H1 (cell line): ENCODE data around the gene FGD5. TPM values are rescaled to one million over a fixed set of nuclear protein-coding genes. Genes with fewer than 3 reads are reported as not detected.
A peak's percentile ranks its signal among the peaks of the same experiment; 100 is the strongest.

Experiments
- CTCF ChIA-PET: fragments of 300-600 bp; sonication (Branson Sonifier 250); formaldehyde crosslinking; loops from one replicate; lab custom pipeline; 2021; ENCODE audit not compliant: partially characterized antibody; lab: Charles Lee
- POLR2A ChIA-PET: fragments of 300-600 bp; sonication (Branson Sonifier 250); formaldehyde crosslinking; loops from one replicate; lab custom pipeline; 2021; ENCODE audit warnings: inconsistent platforms; ENCODE audit not compliant: partially characterized antibody; lab: Charles Lee
- DNase-seq, 2 experiments: peaks; one replicate each; pipeline versions ENCODE4 v3.0.0 to v3.0.0-alpha.2; 2010 to 2022; ENCODE audit warnings: low spot score in 2 of 2, low read depth in 1 of 2, mixed read lengths in 1 of 2
- FAIRE-seq: peaks from 2 replicates; lab custom pipeline; 2011; peaks lifted over from hg19 to GRCh38; lab: Jason Lieb, UNC
- H2AFZ ChIP-seq: 2 replicates; pipeline ENCODE4 v1.8.1; 2012; ENCODE audit warnings: low read length, inconsistent platforms
- H2AK5ac ChIP-seq: 2 replicates; pipeline ENCODE4 v1.6.1; 2013; ENCODE audit warnings: low read depth, low read length
- H2BK120ac ChIP-seq: replicated peaks from 2 replicates; pipeline ENCODE3; 2013; ENCODE audit warnings: low read depth, low read length, inconsistent platforms
- H2BK12ac ChIP-seq: 2 replicates; pipeline ENCODE4 v1.6.1; 2013; ENCODE audit warnings: low read depth, low read length
- H2BK15ac ChIP-seq: 2 replicates; pipeline ENCODE4 v1.6.1; 2013; ENCODE audit warnings: low read length
- H2BK20ac ChIP-seq: 2 replicates; pipeline ENCODE4 v1.6.1; 2013; ENCODE audit warnings: low read length
- H2BK5ac ChIP-seq: 2 replicates; pipeline ENCODE4 v1.6.1; 2013; ENCODE audit warnings: low read depth, low read length
- H3K14ac ChIP-seq: 2 replicates; pipeline ENCODE4 v1.6.1; 2013; ENCODE audit warnings: inconsistent platforms; ENCODE audit not compliant: insufficient read length
- H3K18ac ChIP-seq: 2 replicates; pipeline ENCODE4 v1.6.1; 2013; ENCODE audit warnings: low read length; ENCODE audit errors: extremely low read depth
- H3K23ac ChIP-seq: 2 replicates; pipeline ENCODE4 v1.6.1; 2013; ENCODE audit warnings: inconsistent platforms; ENCODE audit not compliant: insufficient read length
- H3K23me2 ChIP-seq: 2 replicates; pipeline ENCODE4 v1.6.1; 2013; ENCODE audit warnings: low read depth, low read length
- H3K27ac ChIP-seq: 2 replicates; pipeline ENCODE4 v1.6.1; 2011; ENCODE audit warnings: low read depth, low read length, inconsistent platforms
- H3K27me3 ChIP-seq, 4 experiments: replicated peaks in 1 of 4; 1 replicate in 1 of 4; 2 replicates in 3 of 4; pipeline versions ENCODE4 v1.6.1 to v1.8.1; 2011 to 2013; ENCODE audit warnings: low read length in 3 of 4, mild to moderate bottlenecking in 3 of 4, inconsistent platforms in 2 of 4, mixed read lengths in 2 of 4, moderate library complexity in 1 of 4; ENCODE audit not compliant: control insufficient read depth in 3 of 4, insufficient read depth in 3 of 4; ENCODE audit errors: extremely low read depth in 1 of 4
- H3K36me3 ChIP-seq, 4 experiments: 2 replicates each; pipeline versions ENCODE4 v1.6.1 to v1.8.1; 2011 to 2013; ENCODE audit warnings: mild to moderate bottlenecking in 4 of 4, low read length in 3 of 4, moderate library complexity in 2 of 4, control low read depth in 1 of 4, inconsistent platforms in 1 of 4; ENCODE audit not compliant: insufficient read depth in 4 of 4, control insufficient read depth in 2 of 4
- H3K4ac ChIP-seq: replicated peaks from 2 replicates; pipeline ENCODE3; 2013; ENCODE audit warnings: low read length, low read depth, mixed read lengths, inconsistent platforms; ENCODE audit not compliant: insufficient read length
- H3K4me1 ChIP-seq, 4 experiments: replicated peaks in 1 of 4; 1 replicate in 1 of 4; 2 replicates in 3 of 4; pipeline versions ENCODE4 v1.6.1 to v1.8.1; 2011 to 2013; ENCODE audit warnings: low read length in 3 of 4, inconsistent platforms in 2 of 4, mixed read lengths in 1 of 4; ENCODE audit not compliant: insufficient read depth in 4 of 4, control insufficient read depth in 3 of 4
- H3K4me2 ChIP-seq, 2 experiments: 2 replicates each; pipeline versions ENCODE4 v1.6.1 to v1.8.1; 2011 to 2013; ENCODE audit warnings: low read depth in 2 of 2, low read length in 2 of 2, control low read depth in 1 of 2, inconsistent platforms in 1 of 2, mild to moderate bottlenecking in 1 of 2; ENCODE audit not compliant: insufficient read depth in 1 of 2
- H3K4me3 ChIP-seq, 4 experiments: fragments of 200-600, 300-600 bp in 1 of 4; sonication (generic), shearing (Covaris generic), sonication (Bioruptor Twin) in 1 of 4; 2 replicates each; pipeline versions ENCODE4 v1.5.1 to v1.8.1; 2011 to 2016; ENCODE audit warnings: low read length in 4 of 4, low read depth in 3 of 4, control low read depth in 2 of 4, inconsistent platforms in 2 of 4, mild to moderate bottlenecking in 2 of 4, mixed read lengths in 1 of 4, moderate library complexity in 1 of 4; ENCODE audit not compliant: insufficient read depth in 2 of 4; ENCODE audit errors: extremely low read depth in 1 of 4
- H3K56ac ChIP-seq: replicated peaks from 2 replicates; pipeline ENCODE3; 2013; ENCODE audit warnings: low read depth, mild to moderate bottlenecking, mixed read lengths, low read length, inconsistent platforms; ENCODE audit not compliant: insufficient read length
- H3K79me1 ChIP-seq: 2 replicates; pipeline ENCODE4 v1.6.1; 2013; ENCODE audit warnings: low read depth, low read length, control low read depth
- H3K79me2 ChIP-seq, 2 experiments: 2 replicates each; pipeline versions ENCODE4 v1.6.1 to v1.8.1; 2012 to 2013; ENCODE audit warnings: low read length in 2 of 2, mild to moderate bottlenecking in 2 of 2, inconsistent platforms in 1 of 2; ENCODE audit not compliant: insufficient read depth in 2 of 2, control insufficient read depth in 1 of 2
- H3K9ac ChIP-seq, 4 experiments: replicated peaks in 1 of 4; 1 replicate in 1 of 4; 2 replicates in 3 of 4; pipeline versions ENCODE4 v1.6.1 to v1.8.1; 2011 to 2013; ENCODE audit warnings: low read depth in 3 of 4, low read length in 3 of 4, control low read depth in 2 of 4, mild to moderate bottlenecking in 2 of 4, moderate library complexity in 2 of 4, inconsistent platforms in 1 of 4; ENCODE audit errors: extremely low read depth in 1 of 4
- H3K9me3 ChIP-seq, 2 experiments: 2 replicates each; pipeline versions ENCODE4 v1.6.1 to v1.8.1; 2012 to 2013; ENCODE audit warnings: mild to moderate bottlenecking in 2 of 2, moderate library complexity in 2 of 2, control low read depth in 1 of 2, inconsistent platforms in 1 of 2, low read depth in 1 of 2, low read length in 1 of 2, mixed read lengths in 1 of 2; ENCODE audit not compliant: insufficient read depth in 2 of 2
- H4K20me1 ChIP-seq, 2 experiments: replicated peaks in 1 of 2; 2 replicates each; pipeline versions ENCODE3 to v1.8.1; 2011 to 2013; ENCODE audit warnings: inconsistent platforms in 2 of 2, low read length in 2 of 2, mild to moderate bottlenecking in 1 of 2; ENCODE audit not compliant: insufficient read depth in 2 of 2, control insufficient read depth in 1 of 2
- H4K5ac ChIP-seq: 2 replicates; pipeline ENCODE4 v1.6.1; 2013; ENCODE audit warnings: low read length, low read depth, mixed read lengths, inconsistent platforms; ENCODE audit not compliant: insufficient read length
- H4K8ac ChIP-seq: 2 replicates; pipeline ENCODE4 v1.8.0; 2013; ENCODE audit warnings: mild to moderate bottlenecking, moderate library complexity, low read length, inconsistent platforms; ENCODE audit not compliant: insufficient read depth; ENCODE audit errors: extremely low read depth
- H4K91ac ChIP-seq: replicated peaks from 2 replicates; pipeline ENCODE3; 2013; ENCODE audit warnings: low read length, mixed read lengths, inconsistent platforms; ENCODE audit not compliant: insufficient read length
- KDM1A ChIP-seq: fragments of 200-600, 300-600 bp; sonication (generic); IDR thresholded peaks from 2 replicates; pipeline ENCODE4 v1.7.1; 2016; ENCODE audit warnings: mild to moderate bottlenecking, low read length, borderline replicate concordance
- TCF12 ChIP-seq: IDR thresholded peaks from 2 replicates; pipeline ENCODE4 v1.6.1; 2011; ENCODE audit warnings: low read depth, mild to moderate bottlenecking, low read length
- WGBS, 2 experiments: shearing (Covaris generic) in 1 of 2; methylation state at CpG; one replicate each; pipeline versions ENCODE4 v1.1.6 to v1.1.7; 2013 to 2015; ENCODE audit warnings: low lambda C conversion rate in 2 of 2, mixed read lengths in 2 of 2, inconsistent platforms in 1 of 2, low coverage in 1 of 2, missing lambda C conversion rate in 1 of 2; ENCODE audit not compliant: insufficient replicate concordance in 2 of 2, insufficient coverage in 1 of 2, insufficient read length in 1 of 2; ENCODE audit errors: extremely low coverage in 1 of 2, missing lambda C conversion rate in 1 of 2; 5-methylcytosine and 5-hydroxymethylcytosine counted together
- polyA plus RNA-seq, 7 experiments: library from polyadenylated mRNA; depleted of rRNA in 3 of 7; stranded (reverse) in 5 of 7; unstranded in 2 of 7; fragments of >200 nt in 5 of 7; fragments of 200-250 nt in 2 of 7; gene quantifications; 1 replicate in 5 of 7; 2 replicates in 1 of 7; 4 replicates in 1 of 7; pipeline versions ENCODE4 v1.2.1 to v1.2.3, GENCODE V29; 2011 to 2013; ENCODE audit warnings: missing spikeins in 2 of 7, mixed read lengths in 2 of 7
- total RNA-seq: library from RNA; stranded (reverse); fragmentation: NEBNext Ultra II Directional; extraction: Animal tissue kit (Norgen Biotek cat#: 25700); gene quantifications from 2 replicates; pipeline ENCODE4 v1.2.1, GENCODE V29; 2021

FGD5 gene
- total and polyA plus RNA-seq, 2 of the 8 experiments (the other 6 are each of a cell fraction or from before 2014, with no cell fraction given), result 4.7 to 14.3 TPM

GRCh38 chr3:14889943-14890342, 71.2 kb downstream of the FGD5 start:
- DNase-seq, result no peak
- Histone ChIP-seq H2BK5ac (no peak overlapping the region), H3K79me1 (no peaks in the 10 kb centered on the region; the same call in 1 of the 2 replicates), H3K18ac (no peak overlapping the region), H2AFZ (no peak overlapping the region), H2BK12ac (no peak overlapping the region), H3K27me3 (no peaks in the 10 kb centered on the region), H3K27ac (no peak overlapping the region), H3K4me2 (no peak overlapping the region), H3K14ac (no peak overlapping the region), H3K79me2 (no peaks in the 10 kb centered on the region), H3K23me2 (no peaks in the 10 kb centered on the region), H3K4me3 (no peak overlapping the region), H4K20me1 (no peaks in the 10 kb centered on the region), H4K91ac (no peak overlapping the region), H3K36me3 (no peaks in the 10 kb centered on the region), H2BK20ac (no peak overlapping the region), H3K4me1 (no peaks in the 10 kb centered on the region), H2BK120ac (no peak overlapping the region), H3K56ac (no peak overlapping the region), H3K9ac (no peak overlapping the region), H4K8ac (no peak overlapping the region), H3K23ac (no peak overlapping the region), H3K9me3 (no peaks in the 10 kb centered on the region), H3K4ac (no peak overlapping the region), H4K5ac (no peak overlapping the region), H2AK5ac (no peak overlapping the region), H2BK15ac (no peak overlapping the region)
- TF ChIP-seq TCF12, result no peak
- 0 out of 2 replicates have a peak, but pooled peaks have one; percentile 19 for TF ChIP-seq KDM1A
- 93% methylated on average over 8 of the region's 8 CpGs; no CpG with 5 or more reads in 1 of the 2 experiments for WGBS, 2 experiments
- FAIRE-seq, result no peak
- POLR2A ChIA-PET, result no interaction called here
- CTCF ChIA-PET, result interaction anchor here (0.6 to 23.5 kb wide), 13 partner anchors 8 to 433 kb away, joined by 3 to 337 read pairs (median 3); no protein-coding TSS in a partner anchor
